Kidney glomerular epithelial cell (primary cell): ENCODE results near the gene EFNB2.

Experiments used
- DNase-seq: peaks from one replicate; lab custom pipeline; 2025; lab: John Stamatoyannopoulos, UW

EFNB2 gene

GRCh38 chr13:106500445-106500844, 35.0 kb downstream of the EFNB2 start:
- DNase-seq: no peak

- DNase-seq: no peak
Observed at GRCh38 chr13:106499896-106500295, 35.6 kb downstream of the EFNB2 start.

- no peak for DNase-seq
Observed at GRCh38 chr13:106499113-106499512, 36.3 kb downstream of the EFNB2 start.

GRCh38 chr13:106498571-106498970, 36.9 kb downstream of the EFNB2 start:
- no peak for DNase-seq

GRCh38 chr13:106498158-106498557, 37.3 kb downstream of the EFNB2 start:
- no peak for DNase-seq

- no peak for DNase-seq
Observed at GRCh38 chr13:106497079-106497478, 38.4 kb downstream of the EFNB2 start.

GRCh38 chr13:106496072-106496997, 39.1 kb downstream of the EFNB2 start:
- DNase-seq: no peak

- DNase-seq: no peak
Observed at GRCh38 chr13:106494936-106495335, 40.5 kb downstream of the EFNB2 start.

GRCh38 chr13:106494506-106494905, 41.0 kb downstream of the EFNB2 start:
- no peak for DNase-seq

GRCh38 chr13:106493533-106494220, 41.8 kb downstream of the EFNB2 start:
- DNase-seq: no peak

GRCh38 chr13:106492588-106493475, 42.6 kb downstream of the EFNB2 start:
- DNase-seq: no peak

- no peak for DNase-seq
Observed at GRCh38 chr13:106491928-106492587, 43.4 kb downstream of the EFNB2 start.

GRCh38 chr13:106491463-106491862, 44.0 kb downstream of the EFNB2 start:
- no peak for DNase-seq

GRCh38 chr13:106490569-106491321, 44.7 kb downstream of the EFNB2 start:
- no peak for DNase-seq

- DNase-seq: no peak
Observed at GRCh38 chr13:106489849-106490568, 45.5 kb downstream of the EFNB2 start.

GRCh38 chr13:106488686-106489085, 46.8 kb downstream of the EFNB2 start:
- no peak for DNase-seq

GRCh38 chr13:106488076-106488475, 47.4 kb downstream of the EFNB2 start:
- DNase-seq: no peak

- no peak for DNase-seq
Observed at GRCh38 chr13:106487129-106487528, 48.3 kb downstream of the EFNB2 start.

GRCh38 chr13:106486287-106486686, 49.2 kb downstream of the EFNB2 start:
- DNase-seq: no peak

- DNase-seq: no peak
Observed at GRCh38 chr13:106484537-106485193, 50.8 kb downstream of the EFNB2 start.
